GM21381 (cell line): ENCODE results near the gene MAGEA3.
"Not testable (repeated sequence)": the region's sequence is repeated elsewhere in the genome, so short reads cannot be mapped to it uniquely, and the experiment has no call there.

Experiments used
- ATAC-seq: cut with Tn5 transposase; IDR thresholded peaks from one replicate; pipeline ENCODE4 v1.9.1; 2021; ENCODE audit warnings: mild to moderate bottlenecking, moderate library complexity; ENCODE audit not compliant: unreplicated experiment

Gene MAGEA3, protein sequence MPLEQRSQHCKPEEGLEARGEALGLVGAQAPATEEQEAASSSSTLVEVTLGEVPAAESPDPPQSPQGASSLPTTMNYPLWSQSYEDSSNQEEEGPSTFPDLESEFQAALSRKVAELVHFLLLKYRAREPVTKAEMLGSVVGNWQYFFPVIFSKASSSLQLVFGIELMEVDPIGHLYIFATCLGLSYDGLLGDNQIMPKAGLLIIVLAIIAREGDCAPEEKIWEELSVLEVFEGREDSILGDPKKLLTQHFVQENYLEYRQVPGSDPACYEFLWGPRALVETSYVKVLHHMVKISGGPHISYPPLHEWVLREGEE

DNA sequence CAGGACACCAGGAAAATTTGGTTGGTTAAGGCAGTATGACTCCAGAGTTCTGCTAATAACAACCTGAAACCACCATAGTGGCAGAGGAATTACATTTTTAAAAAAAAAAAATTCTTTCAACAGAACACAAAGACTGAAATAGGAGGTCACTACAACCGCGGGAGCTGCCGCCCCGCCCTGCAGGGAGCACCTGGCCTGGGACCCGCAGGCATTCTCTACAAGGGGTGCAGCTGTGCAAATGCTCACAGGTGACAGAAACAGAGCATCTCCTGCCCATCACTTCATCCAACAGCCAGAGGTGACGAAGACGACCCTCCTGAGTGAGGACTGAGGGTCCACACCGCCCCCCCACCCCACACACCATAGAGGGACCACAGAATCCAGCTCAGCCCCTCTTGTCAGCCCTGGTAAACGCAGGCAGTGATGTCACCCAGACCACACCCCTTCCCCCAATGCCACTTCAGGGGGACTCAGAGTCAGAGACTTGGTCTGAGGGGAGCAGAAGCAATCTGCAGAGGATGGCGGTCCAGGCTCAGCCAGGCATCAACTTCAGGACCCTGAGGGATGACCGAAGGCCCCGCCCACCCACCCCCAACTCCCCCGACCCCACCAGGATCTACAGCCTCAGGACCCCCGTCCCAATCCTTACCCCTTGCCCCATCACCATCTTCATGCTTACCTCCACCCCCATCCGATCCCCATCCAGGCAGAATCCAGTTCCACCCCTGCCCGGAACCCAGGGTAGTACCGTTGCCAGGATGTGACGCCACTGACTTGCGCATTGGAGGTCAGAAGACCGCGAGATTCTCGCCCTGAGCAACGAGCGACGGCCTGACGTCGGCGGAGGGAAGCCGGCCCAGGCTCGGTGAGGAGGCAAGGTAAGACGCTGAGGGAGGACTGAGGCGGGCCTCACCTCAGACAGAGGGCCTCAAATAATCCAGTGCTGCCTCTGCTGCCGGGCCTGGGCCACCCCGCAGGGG, at the start of gene MAGEA3:
MAGEA3 (plus strand) TSS at position 843 of the 980 bp plus-strand sequence. CDS start 2,039 bp downstream, outside the sequence.
- ATAC-seq, result not testable (repeated sequence)

DNA sequence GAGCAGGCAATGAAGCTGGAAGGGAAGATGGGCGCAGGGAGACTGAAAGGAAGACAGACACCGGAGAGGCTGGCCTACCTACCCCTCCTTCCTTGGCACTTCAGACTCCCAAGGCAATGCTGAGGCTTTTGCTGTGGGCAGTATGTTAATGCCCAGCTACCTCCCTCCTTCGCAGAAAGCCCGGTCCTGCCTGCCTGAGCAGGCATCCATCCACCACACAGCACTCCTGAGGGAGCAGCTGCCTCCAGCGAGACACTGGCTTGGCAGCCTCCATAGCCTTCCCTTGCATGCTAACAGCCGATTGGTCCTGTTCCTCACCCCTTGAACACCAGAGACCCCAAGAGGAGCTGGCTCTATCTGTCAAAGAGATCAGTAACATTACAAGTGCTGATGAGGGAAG, 46.5 kb upstream of the MAGEA3 start:
- no peak for ATAC-seq

DNA sequence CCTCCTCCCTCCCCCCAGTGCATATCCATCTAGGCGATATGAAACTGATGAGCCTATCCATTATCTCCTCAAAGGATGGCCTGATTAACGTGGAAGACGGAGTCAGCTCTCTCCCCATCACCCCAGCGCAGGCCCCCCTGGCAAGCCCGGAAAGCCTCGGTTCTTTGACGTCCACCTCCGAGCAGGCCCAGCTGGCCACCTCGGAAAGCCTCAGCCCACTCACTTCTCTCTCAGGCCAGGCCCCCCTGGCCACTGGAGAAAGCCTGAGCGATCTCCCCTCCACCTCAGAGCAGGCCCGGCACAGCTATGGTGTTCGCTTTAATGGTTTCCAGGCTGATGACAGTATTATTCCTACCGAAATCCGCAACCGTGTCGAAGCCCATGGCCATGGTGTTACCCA, 46.1 kb upstream of the MAGEA3 start:
- no peak for ATAC-seq

DNA sequence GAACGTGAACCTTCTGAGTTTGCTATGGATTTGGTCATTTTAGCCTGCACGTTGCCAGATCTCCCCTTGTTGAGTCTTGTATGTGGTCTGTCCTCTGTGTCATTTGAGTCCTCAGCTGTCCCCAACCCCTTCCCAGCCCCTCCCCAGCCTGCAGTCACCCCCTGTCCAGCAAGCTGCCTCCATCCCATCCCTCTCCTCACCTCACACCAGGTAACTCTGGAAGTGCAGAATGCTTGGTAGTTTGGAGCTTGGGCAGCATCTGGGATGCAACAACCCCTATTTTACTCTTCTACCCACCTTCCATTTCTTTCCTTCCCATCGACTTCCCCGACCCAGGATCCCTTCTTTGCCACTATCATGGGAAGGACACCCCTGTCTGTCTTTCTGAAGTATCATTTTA, 42.5 kb upstream of the MAGEA3 start:
- ATAC-seq, result no peak

DNA sequence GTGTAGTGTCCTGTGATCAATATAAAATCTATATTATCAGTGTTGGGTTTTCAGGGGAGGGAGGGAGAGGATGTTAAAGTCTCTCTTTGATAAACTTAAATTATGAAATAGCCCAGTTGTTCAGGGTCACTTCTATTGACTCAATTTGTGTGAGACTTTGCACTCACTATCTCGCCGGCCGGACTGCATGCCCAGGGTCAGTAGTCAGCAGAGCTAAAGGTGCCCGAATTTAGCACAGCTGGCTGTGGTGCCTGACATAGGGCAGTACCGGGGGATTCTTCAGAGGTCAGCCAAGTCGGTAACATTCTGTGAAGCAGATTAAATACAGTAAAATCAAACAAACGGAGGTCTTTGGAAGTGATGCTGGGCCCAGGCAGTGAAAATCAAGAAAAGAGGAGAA, 41.7 kb upstream of the MAGEA3 start:
- no peak for ATAC-seq

DNA sequence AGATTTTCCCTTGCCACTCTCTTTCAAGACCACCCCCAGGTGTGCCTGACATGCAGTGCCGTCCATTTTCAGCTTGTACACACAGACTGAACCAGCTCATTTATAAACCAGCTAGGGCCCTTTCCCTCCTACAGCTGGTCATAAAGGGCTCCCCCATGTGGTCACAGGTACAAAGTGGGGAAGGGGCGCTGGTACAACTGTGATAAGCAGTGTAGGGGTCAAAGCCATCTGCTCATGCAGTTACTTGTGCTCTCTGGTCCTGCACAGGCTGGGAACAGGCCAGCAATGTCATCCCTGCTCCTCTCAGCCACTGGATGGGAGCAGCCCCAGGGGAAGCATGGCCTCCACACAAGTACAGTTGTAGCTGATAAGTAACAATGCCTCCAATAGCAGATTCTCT, 40.3 kb upstream of the MAGEA3 start:
- no peak for ATAC-seq

DNA sequence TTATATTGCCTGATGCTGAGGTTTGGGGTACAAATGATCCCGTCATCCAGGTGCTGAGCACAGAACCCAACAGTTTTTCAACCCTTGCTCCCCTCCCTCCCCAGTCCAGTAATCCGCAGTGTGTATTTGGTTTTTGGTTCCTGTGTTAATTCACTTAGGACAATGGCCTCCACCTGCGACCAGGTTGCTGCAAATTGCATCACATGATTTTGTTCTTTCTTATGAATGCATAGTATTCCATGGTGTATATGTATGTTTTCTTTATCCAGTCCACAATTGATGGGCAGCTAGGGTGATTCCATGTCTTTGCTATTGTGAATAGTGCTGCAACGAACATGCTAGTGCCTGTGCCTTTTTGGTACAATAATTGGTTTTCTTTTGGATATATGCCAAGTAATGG, 35.5 kb upstream of the MAGEA3 start:
- ATAC-seq, result no peak

DNA sequence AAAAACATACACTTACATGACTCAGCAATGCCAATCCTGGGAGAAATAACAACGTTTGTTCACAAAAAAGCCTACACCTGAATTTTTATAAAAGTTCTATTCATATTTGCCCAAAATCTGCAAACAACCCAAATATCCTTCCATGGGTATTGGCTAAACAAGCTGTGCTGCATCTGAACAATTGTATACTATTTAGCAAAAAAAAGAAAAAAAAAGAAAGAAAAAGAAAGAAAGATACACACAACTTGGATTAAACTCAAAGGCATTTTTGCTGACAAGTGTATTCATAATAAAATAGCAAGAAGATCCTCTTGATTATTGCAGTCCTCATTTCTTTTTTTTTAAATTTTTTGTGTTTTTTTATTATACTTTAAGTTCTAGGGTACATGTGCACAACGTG, 24.5 kb upstream of the MAGEA3 start:
- no peak for ATAC-seq

DNA sequence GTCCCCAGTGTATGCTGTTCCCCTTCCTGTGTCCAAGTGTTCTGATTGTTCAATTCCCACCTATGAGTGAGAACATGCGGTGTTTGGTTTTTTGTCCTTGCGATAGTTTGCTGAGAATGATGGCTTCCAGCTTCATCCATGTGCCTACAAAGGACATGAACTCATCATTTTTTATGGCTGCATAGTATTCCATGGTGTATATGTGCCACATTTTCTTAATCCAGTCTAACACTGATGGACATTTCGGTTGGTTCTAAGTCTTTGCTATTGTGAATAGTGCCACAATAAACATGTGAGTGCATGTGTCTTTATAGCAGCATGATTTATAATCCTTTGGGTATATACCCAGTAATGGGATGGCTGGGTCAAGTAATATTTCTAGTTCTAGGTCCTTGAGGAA, 23.9 kb upstream of the MAGEA3 start:
- ATAC-seq, result not testable (repeated sequence)

DNA sequence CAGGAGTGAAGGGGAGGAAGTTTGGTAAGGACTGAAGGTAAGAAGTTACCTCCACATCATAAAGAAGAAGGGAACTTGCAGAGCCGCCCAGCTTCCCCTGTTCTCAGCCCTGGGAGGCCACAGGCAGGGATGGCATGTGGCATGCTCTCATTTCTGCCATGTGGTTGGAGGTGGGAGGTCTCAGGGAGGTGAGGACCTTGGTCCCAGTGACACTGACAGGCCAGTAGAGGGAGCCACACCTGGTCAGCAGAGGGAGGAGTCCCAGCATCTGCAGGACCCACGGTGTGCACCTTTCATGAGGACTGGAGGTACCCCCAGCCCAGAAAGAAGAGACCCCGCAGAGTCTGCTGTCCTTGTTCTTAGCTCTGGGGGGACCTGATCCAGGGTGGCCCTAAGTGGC, 17.6 kb upstream of the MAGEA3 start:
- ATAC-seq, result not testable (repeated sequence)

DNA sequence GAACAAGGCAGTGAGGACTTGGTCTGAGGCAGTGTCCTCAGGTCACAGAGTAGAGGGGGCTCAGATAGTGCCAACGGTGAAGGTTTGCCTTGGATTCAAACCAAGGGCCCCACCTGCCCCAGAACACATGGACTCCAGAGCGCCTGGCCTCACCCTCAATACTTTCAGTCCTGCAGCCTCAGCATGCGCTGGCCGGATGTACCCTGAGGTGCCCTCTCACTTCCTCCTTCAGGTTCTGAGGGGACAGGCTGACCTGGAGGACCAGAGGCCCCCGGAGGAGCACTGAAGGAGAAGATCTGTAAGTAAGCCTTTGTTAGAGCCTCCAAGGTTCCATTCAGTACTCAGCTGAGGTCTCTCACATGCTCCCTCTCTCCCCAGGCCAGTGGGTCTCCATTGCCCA, 1.8 kb downstream of the MAGEA3 start:
- not testable (repeated sequence) for ATAC-seq

DNA sequence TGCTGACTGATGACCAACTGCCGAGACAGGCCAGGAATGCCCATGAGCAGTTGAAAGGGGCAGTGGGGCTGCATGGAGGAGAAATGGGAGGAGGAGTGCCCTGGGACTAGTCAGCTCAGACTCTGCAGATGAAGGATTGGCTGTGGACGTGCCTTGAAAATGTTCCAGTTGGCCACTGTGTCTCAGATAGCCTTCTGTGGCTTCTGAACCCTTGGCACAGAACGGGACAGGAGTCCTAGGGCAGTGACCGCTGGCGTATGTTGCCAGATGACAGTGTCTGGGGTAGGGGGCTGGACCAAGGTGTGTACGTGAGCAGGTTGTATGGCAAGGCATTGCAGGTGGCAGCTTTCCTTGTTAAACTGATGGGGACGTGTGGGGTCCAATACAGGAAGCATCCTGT, 7.9 kb downstream of the MAGEA3 start:
- not testable (repeated sequence) for ATAC-seq

DNA sequence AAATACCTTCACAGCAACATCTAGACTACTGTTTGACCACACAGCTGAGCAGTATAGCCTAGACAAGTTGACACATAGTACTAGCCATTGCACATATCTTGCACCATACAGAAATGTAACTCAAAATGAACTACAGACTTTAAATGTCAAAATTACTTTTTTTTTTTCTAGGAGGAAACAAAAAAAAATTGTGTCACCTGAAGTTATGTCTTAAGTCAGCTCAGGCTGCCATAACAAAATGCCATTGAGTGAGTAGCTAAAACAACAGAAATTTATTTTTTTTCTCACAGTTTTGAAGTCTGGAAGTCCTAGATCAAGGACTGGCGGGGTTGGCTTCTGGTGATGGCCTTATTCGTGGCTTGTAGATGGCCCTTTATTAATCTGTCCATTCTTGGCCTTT, 10.6 kb downstream of the MAGEA3 start, which contains the start of gene CSAG2:
CSAG2 (minus strand) TSS at position 101 of the 400 bp plus-strand sequence. CDS start 161 bp downstream, outside the sequence.
- not testable (repeated sequence) for ATAC-seq

DNA sequence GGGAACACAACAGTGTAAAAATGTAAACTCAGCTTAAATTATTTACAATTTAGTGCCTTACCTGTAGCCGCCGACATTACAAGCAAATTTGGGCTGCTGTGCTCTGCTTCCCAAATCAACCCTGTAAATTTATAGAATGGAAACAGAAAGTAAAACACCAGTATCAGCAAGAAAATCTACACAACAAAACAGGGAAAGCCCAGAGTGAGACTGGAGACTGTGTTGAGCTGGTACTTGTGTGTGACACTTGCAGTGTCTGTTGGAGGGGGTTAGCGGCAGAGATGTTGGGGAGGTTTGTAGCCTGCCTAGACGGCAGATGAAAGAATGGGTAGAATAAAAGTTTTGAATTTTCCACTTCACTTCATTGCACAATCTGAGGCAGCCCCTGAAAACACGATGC, 14.6 kb downstream of the MAGEA3 start:
- ATAC-seq, result not testable (repeated sequence)

DNA sequence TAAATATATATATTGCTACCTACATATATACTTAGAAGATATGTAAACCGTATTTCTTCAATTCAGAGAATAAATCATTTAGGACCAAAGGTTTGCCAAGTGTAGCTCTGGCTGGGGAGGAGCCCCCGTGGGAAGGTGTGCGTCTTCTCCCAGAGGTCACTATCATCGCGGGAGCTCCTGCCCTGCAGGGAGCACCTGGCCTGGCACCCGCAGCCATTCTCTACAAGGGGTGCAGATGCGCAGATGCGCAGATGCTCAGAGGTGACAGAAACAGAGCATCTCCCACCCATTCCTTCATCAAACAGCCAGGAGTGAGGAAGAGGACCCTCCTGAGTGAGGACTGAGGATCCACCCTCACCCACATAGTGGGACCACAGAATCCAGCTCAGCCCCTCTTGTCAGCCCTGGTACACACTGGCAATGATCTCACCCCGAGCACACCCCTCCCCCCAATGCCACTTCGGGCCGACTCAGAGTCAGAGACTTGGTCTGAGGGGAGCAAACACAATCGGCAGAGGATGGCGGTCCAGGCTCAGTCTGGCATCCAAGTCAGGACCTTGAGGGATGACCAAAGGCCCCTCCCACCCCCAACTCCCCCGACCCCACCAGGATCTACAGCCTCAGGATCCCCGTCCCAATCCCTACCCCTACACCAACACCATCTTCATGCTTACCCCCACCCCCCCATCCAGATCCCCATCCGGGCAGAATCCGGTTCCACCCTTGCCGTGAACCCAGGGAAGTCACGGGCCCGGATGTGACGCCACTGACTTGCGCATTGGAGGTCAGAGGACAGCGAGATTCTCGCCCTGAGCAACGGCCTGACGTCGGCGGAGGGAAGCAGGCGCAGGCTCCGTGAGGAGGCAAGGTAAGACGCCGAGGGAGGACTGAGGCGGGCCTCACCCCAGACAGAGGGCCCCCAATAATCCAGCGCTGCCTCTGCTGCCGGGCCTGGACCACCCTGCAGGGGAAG, 15.5 kb downstream of the MAGEA3 start, which contains the start of gene MAGEA2B:
MAGEA2B (plus strand) TSS at position 814 of the 973 bp plus-strand sequence. CDS start 2,479 bp downstream, outside the sequence.
- not testable (repeated sequence) for ATAC-seq

DNA sequence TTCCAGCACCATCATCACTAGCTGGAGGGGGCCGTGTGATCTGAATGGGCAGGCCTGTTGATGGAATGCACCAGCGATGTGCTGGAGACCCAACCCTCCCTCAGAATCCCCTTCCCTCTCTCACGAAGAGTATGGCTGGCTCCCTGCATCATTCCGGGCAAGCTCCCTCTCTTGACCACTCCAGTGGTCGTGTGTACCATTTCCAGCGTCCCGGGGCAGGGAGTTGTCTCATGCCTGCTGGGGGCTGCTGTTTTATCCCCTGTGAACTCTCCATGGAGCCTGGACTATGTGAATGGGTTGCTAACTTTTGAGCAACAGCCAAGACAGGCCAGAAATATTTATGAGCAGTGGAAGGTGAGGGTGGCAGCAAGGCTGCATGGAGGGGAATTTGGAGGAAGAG, 26.8 kb downstream of the MAGEA3 start:
- no peak for ATAC-seq

DNA sequence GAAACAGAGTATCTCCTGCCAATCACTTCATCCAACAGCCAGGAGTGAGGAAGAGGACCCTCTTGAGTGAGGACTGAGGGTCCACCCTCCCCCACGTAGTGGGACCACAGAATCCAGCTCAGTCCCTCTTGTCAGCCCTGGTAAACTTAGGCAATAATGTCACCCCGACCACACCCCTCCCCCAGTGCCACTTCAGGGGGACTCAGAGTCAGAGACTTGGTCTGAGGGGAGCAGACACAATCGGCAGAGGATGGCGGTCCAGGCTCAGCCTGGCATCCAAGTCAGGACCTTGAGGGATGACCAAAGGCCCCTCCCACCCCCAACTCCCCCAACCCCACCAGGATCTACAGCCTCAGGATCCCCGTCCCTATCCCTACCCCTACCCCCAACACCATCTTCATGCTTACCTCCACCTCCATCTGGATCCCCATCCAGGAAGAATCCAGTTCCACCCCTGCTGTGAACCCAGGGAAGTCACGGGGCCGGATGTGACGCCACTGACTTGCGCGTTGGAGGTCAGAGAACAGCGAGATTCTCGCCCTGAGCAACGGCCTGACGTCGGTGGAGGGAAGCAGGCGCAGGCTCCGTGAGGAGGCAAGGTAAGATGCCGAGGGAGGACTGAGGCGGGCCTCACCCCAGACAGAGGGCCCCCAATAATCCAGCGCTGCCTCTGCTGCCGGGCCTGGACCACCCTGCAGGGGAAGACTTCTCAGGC, 34.8 kb downstream of the MAGEA3 start, which contains the start of the genes CSAG1 and MAGEA12:
CSAG1 (minus strand) TSS at position 461 of the 715 bp plus-strand sequence. CDS start 1,261 bp downstream, outside the sequence.
MAGEA12 (plus strand) TSS at position 497 of the 715 bp plus-strand sequence. CDS start 2,405 bp downstream, outside the sequence.
- ATAC-seq, result no peak

DNA sequence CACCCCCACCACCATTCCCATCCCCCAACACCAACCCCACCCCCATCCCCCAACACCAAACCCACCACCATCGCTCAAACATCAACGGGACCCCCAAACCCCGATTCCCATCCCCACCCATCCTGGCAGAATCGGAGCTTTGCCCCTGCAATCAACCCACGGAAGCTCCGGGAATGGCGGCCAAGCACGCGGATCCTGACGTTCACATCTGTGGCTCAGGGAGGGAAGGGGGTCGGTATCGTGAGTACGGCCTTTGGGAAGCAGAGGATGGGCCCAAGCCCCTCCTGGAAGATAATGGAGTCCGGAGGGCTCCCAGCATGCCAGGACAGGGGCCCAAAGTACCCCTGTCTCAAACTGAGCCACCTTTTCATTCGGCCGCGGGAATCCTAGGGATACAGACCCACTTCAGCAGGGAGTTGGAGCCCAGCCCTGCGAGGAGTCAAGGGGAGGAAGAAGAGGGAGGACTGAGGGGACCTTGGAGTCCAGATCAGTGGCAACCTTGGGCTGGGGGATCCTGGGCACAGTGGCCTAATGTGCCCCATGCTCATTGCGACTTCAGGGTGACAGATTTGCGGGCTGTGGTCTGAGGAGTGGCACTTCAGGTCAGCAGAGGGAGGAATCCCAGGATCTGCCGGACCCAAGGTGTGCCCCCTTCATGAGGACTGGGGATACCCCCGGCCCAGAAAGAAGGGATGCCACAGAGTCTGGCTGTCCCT, 35.7 kb downstream of the MAGEA3 start:
- ATAC-seq, result not testable (repeated sequence)

DNA sequence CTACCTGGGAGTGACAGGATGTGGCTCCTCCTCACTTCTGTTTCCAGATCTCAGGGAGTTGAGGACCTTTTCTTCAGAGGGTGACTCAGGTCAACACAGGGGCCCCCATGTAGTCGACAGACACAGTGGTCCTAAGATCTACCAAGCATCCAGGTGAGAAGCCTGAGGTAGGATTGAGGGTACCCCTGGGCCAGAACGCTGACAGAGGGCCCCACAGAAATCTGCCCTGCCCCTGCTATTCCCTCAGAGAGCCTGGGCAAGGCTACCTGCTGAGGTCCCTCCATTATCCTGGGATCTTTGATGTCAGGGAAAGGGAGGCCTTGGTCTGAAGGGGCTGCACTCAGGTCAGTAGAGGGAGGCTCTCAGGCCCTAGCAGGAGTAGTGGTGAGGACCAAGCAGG, 36.5 kb downstream of the MAGEA3 start:
- ATAC-seq, result no peak
